HG02885 (cell line): ENCODE data around the gene CRYL1.
"Not testable (repeated sequence)": the region's sequence is repeated elsewhere in the genome, so short reads cannot be mapped to it uniquely, and the experiment has no call there.

Source experiments
- ATAC-seq: cut with Tn5 transposase; IDR thresholded peaks from one replicate; pipeline ENCODE4 v1.9.1; 2021; ENCODE audit warnings: mild to moderate bottlenecking; ENCODE audit not compliant: unreplicated experiment, poor library complexity

The CRYL1 gene

DNA sequence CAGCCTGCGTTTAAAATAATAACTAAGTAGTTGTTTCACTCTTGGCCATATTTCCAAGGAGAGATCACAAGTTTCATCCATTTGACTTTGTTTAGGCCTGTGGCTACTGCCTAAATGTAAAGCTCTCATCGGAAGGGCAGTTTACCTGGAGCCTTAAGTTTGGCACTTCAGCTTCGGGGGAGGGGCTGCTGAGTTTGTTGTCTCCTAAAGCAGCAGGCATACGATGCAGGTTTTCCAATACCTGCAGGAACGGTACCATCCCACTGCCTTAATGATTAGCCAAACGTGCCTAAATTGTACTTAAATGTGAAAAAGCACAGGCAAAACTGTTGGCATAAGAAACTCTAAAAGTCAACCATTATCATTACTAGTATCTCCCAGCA lies 63.1 kb downstream of the CRYL1 start:
- ATAC-seq: no peak

DNA sequence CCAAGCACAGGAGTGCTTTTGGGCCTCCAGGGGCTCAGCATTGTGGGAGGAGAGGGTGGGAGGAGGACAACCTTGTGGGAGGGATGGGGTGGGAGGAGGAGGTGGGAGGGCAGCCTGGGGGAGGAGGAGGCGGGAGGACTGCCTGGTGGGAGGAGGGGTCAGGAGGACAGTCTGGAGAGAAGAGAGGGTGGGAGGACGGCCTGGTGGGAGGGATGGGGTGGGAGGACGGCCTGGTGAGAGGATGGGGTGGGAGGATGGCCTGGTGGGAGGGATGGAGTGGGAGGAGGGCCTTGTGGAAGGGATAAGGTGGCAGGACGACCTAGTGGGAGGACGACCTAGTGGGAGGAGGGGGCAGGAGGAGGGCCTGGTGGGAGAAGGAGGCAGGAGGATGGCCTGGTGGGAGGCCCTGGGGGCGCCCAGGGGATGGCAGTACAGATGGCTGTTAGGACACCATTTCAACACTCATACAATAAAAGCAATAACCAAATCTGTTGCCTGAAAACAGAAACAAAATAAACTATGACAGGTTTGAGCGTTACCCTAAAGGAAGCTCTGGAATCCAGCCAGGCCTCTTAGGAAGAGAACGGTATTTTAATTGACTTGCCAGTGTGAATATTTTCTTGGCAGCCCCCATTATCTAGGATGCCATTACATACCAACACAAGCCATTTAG lies 63.7 kb downstream of the CRYL1 start:
- ATAC-seq: no peak

DNA sequence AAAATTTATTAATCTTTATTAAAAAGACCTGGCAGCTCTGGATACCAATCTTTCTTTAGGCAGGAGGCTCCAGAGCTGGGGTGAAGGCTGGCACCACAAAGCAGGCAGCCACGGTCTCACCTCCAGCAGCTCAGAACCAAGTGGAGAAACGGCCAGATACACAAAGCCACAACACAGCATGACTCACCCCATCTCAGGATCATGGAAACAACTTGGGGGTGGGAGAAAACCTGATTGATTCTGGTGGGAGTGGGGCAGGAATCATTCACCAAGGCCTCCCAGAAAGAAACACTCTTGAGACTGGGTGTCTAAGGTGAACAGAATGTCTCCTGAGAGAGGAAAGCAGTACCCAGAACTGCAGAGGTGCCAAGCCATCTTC lies 64.2 kb downstream of the CRYL1 start:
- ATAC-seq: no peak

- no peak for ATAC-seq
Measured at GRCh38 chr13:20460761-20461160, 64.9 kb downstream of the CRYL1 start.

DNA sequence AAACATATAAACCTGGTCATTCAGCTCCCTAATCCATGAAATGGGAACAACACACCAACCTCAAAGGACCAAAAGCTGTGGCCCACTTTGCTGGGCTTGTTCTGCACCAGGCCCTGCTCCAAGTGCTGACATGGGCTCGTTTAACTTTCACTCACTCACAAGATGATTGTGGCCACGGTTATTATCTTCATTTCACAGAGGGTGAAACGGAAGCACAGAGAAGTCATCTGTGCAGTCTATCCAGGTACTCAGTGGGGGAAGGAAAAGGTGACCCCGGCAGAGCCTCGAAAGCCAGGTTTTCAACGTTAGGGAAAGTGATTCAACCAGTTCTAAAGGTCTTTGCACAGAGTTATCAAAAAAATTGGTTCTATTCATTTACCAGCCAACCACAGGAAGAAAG lies 68.0 kb downstream of the CRYL1 start:
- no peak for ATAC-seq

GRCh38 chr13:20456737-20457136 lies 68.9 kb downstream of the CRYL1 start:
- ATAC-seq: no peak

DNA sequence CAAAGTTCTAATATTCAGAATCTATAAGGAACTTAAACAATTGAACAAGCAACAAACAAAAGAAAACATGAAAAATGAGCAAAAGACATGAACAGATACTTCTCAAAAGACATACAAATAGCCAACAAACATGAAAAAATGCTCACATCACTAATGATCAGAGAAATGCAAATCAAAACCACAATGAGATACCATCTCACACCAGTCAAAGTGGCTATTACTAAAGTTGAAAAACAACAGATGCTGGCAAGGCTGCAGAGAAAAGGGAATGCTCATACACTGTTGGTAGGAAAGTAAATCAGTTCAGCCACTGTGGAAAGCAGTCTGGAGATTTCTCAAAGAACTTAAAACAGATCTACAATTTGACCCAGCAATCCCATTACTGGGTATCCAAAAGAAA lies 74.3 kb downstream of the CRYL1 start:
- no peak for ATAC-seq

- no peak for ATAC-seq
Measured at GRCh38 chr13:20448470-20448869, 77.2 kb downstream of the CRYL1 start.

DNA sequence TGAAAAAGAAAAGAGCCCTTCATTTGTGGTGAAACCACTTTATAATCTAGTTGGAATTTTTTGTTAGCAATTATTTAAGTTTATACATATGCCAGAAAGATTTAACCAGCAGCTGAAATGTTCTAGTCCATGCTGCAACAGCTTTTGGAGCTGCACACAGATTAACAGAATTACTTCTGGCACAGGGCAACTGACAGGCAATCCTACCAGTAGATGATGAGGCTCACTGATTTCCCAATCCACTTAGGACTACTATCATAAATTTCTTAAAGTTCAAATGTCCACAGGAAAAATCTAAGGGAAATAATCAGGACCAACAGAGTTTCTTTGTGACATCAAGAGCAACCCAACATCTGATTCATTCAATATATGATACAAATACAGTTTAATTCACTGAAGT lies 78.8 kb downstream of the CRYL1 start:
- no peak for ATAC-seq

DNA sequence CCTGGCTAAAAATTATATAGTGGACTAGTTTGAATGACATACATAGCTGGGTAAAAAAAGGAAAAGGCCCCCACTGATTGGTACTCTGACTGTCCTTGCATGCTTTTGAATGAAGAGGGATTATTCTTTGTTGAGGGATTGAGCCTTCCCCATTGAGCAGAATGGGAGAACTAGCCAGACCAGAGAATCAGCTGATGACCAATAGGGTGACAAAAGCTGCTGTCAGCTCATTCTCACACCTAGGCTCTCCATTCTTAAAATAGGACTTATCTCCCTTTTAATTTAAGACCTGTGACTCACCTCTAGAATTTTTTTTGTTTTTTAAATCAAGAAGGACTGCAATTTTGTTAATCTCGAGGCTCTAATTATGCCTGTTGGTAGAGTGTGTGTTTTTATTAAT lies 79.3 kb downstream of the CRYL1 start:
- no peak for ATAC-seq

DNA sequence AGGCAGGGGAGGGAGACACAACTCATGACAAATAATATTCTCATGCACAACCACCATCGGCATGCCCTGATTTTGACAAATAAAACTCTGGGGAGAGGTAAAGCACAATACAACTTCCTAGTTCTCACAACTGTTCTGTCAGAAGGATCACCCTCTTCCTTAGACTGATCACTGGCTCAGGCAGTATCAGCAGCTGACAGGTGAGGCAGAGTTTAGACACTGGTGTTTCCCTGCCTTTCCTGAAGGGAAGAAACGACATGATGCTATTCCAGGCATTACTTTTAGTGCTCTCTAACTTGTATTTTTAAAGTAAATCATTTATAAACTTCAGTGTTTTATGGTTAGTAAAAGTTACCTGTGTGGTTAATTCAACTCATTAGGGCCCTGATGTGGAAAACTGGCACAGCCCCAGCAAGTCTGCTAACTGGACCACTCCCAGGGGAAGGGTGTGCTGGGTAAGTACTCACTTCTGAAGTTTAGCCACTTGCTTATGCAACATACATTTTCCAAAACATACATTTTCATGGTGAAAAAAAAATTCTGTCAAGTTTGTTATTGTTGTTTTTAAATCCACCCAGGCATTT lies 82.8 kb downstream of the CRYL1 start:
- ATAC-seq: no peak

GRCh38 chr13:20442375-20442774 lies 83.3 kb downstream of the CRYL1 start:
- ATAC-seq: no peak

DNA sequence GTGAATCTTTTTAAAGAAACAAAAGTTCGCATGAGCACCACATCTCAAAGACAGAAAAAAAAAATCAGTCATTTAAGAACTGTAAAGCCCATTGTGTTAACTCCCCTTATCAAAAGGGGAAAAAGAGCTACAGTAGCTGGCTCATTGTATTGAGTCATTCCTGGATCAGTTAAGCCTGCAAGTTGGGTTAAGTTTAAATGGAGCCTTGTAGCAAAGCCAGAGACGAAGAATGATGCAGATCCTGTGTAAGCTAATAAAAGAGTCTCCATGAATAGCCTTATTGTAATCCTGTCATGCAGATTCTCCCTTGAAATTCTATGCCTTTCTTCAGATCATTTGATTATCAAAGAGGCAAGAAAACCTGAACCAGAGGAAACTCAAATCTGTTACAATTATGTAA lies 83.8 kb downstream of the CRYL1 start:
- ATAC-seq: no peak

GRCh38 chr13:20441056-20441455 lies 84.6 kb downstream of the CRYL1 start:
- ATAC-seq: no peak

- no peak for ATAC-seq
Measured at GRCh38 chr13:20439261-20439660, 86.4 kb downstream of the CRYL1 start.

GRCh38 chr13:20438801-20439200 lies 86.9 kb downstream of the CRYL1 start:
- ATAC-seq: no peak

- no peak for ATAC-seq
Measured at GRCh38 chr13:20436505-20436904, 89.2 kb downstream of the CRYL1 start.

GRCh38 chr13:20435616-20436368 lies 89.9 kb downstream of the CRYL1 start:
- no peak for ATAC-seq

DNA sequence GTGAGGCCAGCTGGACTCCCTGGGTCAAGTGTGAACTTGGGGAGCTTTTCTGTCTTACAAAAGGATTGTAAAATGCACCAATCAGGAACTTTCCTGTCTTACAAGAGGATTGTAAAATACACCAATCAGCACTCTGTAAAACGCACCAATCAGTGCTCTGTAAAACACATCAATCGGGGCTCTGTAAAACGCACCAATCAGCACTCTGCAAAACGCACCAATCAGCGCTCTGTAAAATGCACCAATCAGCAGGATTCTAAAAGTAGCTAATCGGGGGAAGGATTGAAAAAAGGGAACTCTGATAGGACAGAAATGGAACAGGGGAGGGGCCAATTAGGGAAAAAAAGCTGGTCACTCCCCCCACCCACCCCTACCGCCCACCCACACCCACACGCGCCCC lies 91.4 kb downstream of the CRYL1 start:
- not testable (repeated sequence) for ATAC-seq

GRCh38 chr13:20431687-20432384 lies 93.8 kb downstream of the CRYL1 start:
- no peak for ATAC-seq

- ATAC-seq: no peak
Measured at GRCh38 chr13:20431080-20431479, 94.6 kb downstream of the CRYL1 start.
